H54 (cell line): ENCODE measurements around the gene ATP5F1D.

ENCODE experiments used
- DNase-seq: peaks from one replicate; pipeline ENCODE4 v3.0.0; 2011; ENCODE audit warnings: low spot score, mixed read lengths; ENCODE audit not compliant: insufficient read length
- FAIRE-seq: peaks from 3 replicates; lab custom pipeline; 2011; peaks lifted over from hg19 to GRCh38; lab: Jason Lieb, UNC
- POLR2A ChIP-seq: IDR thresholded peaks from 2 replicates; pipeline ENCODE4 v1.6.1; 2011; ENCODE audit warnings: low read depth, mild to moderate bottlenecking, low read length

ATP5F1D gene

DNA sequence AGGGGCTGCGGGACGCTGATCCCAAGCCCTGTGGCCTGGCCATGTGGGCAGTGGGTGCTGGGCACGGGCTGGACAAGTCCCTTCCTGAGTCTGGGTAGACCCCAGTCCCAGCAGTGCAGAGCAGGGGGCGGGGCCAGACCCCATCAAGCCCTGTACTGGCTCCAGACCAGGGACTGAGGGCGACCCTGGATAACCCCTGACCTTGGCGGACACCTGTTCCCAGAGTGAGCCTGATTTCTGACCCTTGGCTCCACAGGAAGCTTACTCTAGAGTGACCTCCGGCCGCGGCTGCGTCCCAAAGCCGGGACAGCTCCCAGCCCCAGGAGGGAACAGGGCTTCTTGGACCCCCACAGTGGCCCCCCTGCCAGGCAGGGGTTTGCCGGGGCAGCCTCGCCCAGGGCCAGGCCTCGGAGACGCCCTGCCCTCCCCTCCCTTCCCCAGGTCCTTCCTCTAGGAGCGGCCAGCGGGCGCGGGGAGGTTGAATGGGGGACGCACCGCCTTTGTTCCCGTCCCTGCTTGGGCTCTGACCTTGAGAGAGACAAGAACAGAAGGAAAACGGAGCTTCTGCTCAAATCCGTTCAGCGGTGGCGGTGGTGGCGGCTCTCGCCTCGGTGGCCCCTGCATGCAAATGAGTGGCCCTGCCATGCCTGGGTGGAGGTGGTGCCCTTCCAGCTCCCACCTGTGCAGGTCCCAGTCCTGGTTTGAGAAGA, 41.8 kb downstream of the ATP5F1D start:
- TF ChIP-seq POLR2A = no peak
- DNase-seq = no peak
- no peak for FAIRE-seq

DNA sequence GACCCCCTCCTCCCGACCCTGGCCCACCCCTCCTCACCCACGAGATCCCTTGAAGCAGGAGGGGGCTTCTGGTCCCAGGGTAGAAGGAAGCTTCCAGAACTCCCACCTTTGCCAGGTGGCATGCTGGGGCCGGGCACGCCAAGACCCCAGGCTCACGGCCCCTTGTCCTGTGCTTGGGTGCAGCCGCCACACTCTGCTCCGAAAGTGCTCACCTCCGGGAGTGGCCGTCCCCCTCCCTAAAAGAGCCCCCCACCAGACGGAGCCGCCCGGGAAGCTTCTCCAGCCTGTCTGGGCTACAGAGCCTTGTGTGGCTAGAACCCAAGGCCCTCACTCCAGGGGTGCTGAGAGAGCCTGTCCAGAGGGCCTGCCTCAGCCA, 42.4 kb downstream of the ATP5F1D start:
- no peak for DNase-seq
- no peak for TF ChIP-seq POLR2A
- FAIRE-seq = no peak

GRCh38 chr19:1284293-1284978, 42.9 kb downstream of the ATP5F1D start:
- no peak for TF ChIP-seq POLR2A
- DNase-seq = no peak
- FAIRE-seq = no peak

GRCh38 chr19:1284979-1285736, 43.6 kb downstream of the ATP5F1D start:
- TF ChIP-seq POLR2A = no peak
- no peak for FAIRE-seq
- no peak for DNase-seq

- no peak for TF ChIP-seq POLR2A
- DNase-seq (no peak), FAIRE-seq (no peak)
Measured at GRCh38 chr19:1285737-1286360, 44.3 kb downstream of the ATP5F1D start, which contains the start of gene EFNA2. Gene EFNA2, plus strand, starts transcription at chr19:1285873. Its CDS starts 296 bp downstream, at chr19:1286169.

DNA sequence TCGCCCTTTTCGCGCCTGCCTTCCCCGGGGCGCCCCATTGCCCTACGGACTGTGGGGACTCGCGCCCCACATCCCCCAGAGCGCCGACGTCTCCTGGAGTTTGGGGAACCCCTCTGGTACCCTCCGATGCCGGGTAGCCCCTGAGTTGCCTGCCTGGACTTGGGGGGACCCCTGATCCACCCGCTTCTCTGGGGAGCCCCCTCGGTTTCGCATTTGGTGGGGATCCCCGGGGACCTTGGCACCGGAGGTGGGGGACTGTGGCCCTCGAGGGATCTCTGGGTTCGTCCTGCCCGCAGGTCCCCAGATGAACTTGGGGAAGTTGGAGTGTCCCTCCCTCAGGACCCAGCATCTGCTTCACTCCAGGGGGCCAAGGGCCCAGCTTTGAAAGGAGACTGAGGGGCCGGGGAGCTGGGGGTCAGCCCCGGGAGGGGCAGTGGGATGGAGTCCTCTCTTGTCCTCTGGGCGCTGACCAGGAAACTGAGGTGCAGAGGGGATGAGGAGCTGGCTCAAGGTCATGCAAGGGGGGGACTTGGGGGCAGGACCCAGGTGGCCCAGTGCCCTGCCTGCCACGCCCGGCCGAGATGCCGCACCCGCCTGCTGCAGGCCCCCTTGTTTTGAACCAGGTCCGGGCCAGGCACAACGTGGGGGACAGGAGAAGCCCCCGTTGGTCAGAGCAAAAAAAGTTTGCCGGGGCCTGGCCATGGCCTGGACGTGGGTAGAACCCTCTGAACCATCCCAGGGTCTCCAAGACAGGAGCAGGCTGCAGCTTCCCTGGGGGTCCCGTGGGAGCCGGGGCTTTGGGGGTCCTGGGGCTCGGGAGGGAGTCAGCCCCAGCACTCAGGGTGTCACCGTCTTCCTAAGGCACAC, 45.2 kb downstream of the ATP5F1D start:
- DNase-seq (no peak), FAIRE-seq (no peak)
- TF ChIP-seq POLR2A = no peak

GRCh38 chr19:1287354-1288225, 46.0 kb downstream of the ATP5F1D start:
- DNase-seq (no peak), FAIRE-seq (no peak)
- TF ChIP-seq POLR2A = no peak

DNA sequence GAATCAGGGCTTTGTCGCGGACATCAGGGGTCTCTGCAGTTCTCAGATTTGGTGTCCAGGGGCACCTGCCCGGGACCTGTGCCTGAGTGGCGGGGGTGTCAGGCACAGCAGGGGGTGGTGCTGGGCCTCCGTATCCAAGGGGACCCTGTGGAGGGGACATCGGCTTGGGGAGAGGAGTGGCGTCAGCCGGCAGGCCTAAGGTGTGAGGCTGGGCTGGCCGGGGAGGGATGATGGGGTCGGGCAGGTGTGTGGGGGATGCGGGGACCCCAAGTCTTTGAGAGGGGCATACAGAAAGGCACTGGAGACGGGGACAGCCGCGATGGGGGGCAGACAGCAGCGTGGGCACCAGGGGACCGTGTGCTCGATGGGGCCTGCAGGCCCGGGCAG, 46.7 kb downstream of the ATP5F1D start:
- FAIRE-seq (no peak), DNase-seq (no peak)
- no peak for TF ChIP-seq POLR2A

DNA sequence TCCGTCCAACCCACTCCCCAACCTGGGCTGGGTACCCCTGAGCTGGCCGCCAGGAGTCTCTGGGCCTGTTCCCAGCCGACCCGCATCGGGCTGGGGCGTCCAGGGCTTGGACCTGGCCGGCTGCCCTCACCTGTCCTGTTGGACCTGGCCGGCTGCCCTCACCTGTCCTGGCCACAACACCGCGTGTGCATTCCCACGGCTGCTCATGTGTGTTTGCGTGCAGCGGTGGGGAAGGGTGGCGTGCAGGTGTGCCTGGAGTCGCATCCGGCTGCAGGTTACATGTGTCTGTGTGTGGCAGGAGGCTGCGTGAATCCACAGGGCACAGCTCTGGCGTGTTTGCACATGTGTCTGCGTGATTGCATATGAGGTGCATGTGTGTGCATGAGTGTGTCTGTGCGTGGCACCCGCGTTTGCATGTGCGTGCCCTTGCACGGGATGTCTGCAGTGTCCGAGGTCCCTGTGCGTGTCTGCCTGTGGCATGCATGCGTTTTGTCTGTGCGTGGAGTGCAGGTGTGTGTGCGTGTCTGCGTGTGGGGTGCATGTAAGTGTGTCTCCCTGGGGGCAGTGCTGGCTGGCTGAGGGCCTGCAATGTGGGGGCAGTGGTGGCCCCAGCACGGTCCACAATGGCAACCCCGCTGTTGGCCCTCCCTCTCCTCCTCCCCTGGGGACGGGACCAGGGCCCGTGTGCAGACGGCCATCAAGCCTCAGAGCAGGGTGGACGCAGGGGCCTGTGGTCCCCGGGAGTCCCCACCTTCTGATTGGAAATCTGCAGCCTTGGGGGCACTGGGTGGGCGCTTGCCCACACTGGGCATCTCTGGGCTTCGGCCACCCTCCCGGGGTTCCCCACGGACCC, 47.5 kb downstream of the ATP5F1D start:
- FAIRE-seq (no peak), DNase-seq (no peak)
- no peak for TF ChIP-seq POLR2A

GRCh38 chr19:1289686-1290025, 48.1 kb downstream of the ATP5F1D start:
- TF ChIP-seq POLR2A = no peak
- FAIRE-seq = no peak
- DNase-seq = no peak

GRCh38 chr19:1290196-1290702, 48.7 kb downstream of the ATP5F1D start:
- FAIRE-seq (no peak), DNase-seq (no peak)
- no peak for TF ChIP-seq POLR2A
